Activated CD8-positive, alpha-beta T cell treated with anti-CD3 and anti-CD28 coated beads for 36 hours (primary cell): ENCODE results near the gene TPRG1. TPM values are rescaled to one million over a fixed set of nuclear protein-coding genes. Genes with fewer than 3 reads are reported as not detected.
"Not testable (repeated sequence)": the region's sequence is repeated elsewhere in the genome, so short reads cannot be mapped to it uniquely, and the experiment has no call there.

Source experiments
- ATAC-seq: fragments of 200-7000 bp; cut with Tn5 transposase; one replicate; pipeline ENCODE4 v1.10.0; 2021; ENCODE audit warnings: mild to moderate bottlenecking, moderate library complexity
- CTCF ChIA-PET: fragments of 350-600 bp; sonication (Branson Sonifier 250); formaldehyde crosslinking; loops from one replicate; lab custom pipeline; 2021; ENCODE audit warnings: antibody characterized with exemption; lab: Charles Lee
- POLR2A ChIA-PET: fragments of 350-600 bp; sonication (Branson Sonifier 250); formaldehyde crosslinking; loops from one replicate; lab custom pipeline; 2021; ENCODE audit warnings: antibody characterized with exemption; lab: Charles Lee
- DNase-seq: peaks from one replicate; pipeline ENCODE4 v3.0.0-alpha.2; 2020
- H3K27ac Mint-ChIP-seq: one replicate; pipeline ENCODE4 v1.8.0; 2021; ENCODE audit warnings: mild to moderate bottlenecking, mixed read lengths
- H3K27me3 Mint-ChIP-seq: one replicate; pipeline ENCODE4 v1.8.0; 2021; ENCODE audit warnings: mixed read lengths
- H3K36me3 Mint-ChIP-seq: one replicate; pipeline ENCODE4 v1.8.0; 2021; ENCODE audit warnings: low read depth, mixed read lengths
- H3K4me1 Mint-ChIP-seq: one replicate; pipeline ENCODE4 v1.8.0; 2021; ENCODE audit warnings: low read depth, mixed read lengths
- H3K4me3 Mint-ChIP-seq: one replicate; pipeline ENCODE4 v1.8.0; 2021; ENCODE audit warnings: mild to moderate bottlenecking, moderate library complexity, mixed read lengths
- H3K9me3 Mint-ChIP-seq: one replicate; pipeline ENCODE4 v1.8.0; 2021; ENCODE audit warnings: mixed read lengths
- intact Hi-C: fragments of 100-400 bp; cut with micrococcal nuclease; formaldehyde crosslinking; loops from one replicate; pipeline ENCODE4 v1.10.0; 2022
- total RNA-seq, 2 experiments: library from RNA; stranded (reverse); gene quantifications; one replicate each; pipeline ENCODE4 v1.2.3, GENCODE V29; 2021
- TF ChIP-seq, protein P1 (sequence below): fragments of 200-600 bp; IDR thresholded peaks from one replicate; pipeline ENCODE4 v1.8.0; 2022; ENCODE audit warnings: antibody characterized with exemption, mild to moderate bottlenecking

Gene TPRG1
- total RNA-seq, 2 experiments from 2014 or later = 2.5 to 3.0 TPM

DNA sequence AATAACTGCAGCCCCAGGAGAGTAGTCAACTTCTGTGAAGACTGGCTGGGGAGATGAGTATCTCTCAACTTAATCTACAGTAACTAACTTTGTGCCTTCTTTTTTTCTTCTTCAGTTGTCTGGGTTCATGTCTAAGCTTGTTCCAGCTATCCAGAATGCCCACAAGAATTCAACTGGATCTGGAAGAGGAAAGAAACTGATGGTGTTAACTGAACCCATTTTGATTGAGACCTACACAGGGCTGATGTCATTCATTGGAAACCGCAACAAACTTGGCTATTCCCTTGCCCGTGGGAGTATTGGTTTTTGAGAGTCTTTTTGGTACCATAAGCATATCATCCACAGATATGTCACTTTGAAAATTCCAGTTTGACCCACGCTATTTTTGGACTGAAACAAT lies 148.7 kb downstream of the TPRG1 start:
- ATAC-seq (no peak), DNase-seq (no peak)
- no peaks in the 10 kb centered on the region for H3K27me3 Mint-ChIP-seq
- no peak overlapping the region for H3K4me3 Mint-ChIP-seq
- intact Hi-C loops = loop anchor here (5.0 kb wide), 1 partner anchor 33 kb away; no protein-coding TSS in a partner anchor
- H3K27ac Mint-ChIP-seq = no peak overlapping the region
- peaks cover 6% of the 10 kb centered on the region for H3K9me3 Mint-ChIP-seq
- peaks cover 47% of the 10 kb centered on the region for H3K4me1 Mint-ChIP-seq
- ChIA-PET POLR2A (no interaction called here), CTCF (interaction anchor here (0.9 kb wide), 1 partner anchor 13 kb away, joined by 3 read pairs; no protein-coding TSS in a partner anchor)
- TF ChIP-seq, protein P1, sequence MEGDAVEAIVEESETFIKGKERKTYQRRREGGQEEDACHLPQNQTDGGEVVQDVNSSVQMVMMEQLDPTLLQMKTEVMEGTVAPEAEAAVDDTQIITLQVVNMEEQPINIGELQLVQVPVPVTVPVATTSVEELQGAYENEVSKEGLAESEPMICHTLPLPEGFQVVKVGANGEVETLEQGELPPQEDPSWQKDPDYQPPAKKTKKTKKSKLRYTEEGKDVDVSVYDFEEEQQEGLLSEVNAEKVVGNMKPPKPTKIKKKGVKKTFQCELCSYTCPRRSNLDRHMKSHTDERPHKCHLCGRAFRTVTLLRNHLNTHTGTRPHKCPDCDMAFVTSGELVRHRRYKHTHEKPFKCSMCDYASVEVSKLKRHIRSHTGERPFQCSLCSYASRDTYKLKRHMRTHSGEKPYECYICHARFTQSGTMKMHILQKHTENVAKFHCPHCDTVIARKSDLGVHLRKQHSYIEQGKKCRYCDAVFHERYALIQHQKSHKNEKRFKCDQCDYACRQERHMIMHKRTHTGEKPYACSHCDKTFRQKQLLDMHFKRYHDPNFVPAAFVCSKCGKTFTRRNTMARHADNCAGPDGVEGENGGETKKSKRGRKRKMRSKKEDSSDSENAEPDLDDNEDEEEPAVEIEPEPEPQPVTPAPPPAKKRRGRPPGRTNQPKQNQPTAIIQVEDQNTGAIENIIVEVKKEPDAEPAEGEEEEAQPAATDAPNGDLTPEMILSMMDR = no peak
- peaks cover 21% of the 10 kb centered on the region for H3K36me3 Mint-ChIP-seq

DNA sequence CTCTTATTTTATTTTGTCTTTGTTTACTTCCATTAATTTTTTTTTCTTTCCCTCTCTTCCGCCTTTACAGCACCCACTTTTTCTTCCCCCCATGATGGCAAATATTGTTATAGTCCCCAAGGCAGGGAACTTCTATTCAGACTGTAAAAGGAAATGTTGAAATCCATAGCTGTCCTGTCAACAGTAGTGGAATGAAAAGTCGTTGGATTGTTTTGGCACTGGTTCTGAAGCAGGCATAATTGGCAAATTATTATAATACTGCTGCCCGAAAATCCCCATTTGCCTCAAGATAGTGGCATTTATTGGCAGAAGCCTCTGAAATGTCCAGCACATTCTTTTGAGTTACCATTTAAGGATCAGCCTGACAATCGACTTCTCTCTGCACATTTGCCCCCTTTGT lies 150.6 kb downstream of the TPRG1 start:
- ATAC-seq = no peak
- CTCF ChIA-PET = interaction anchor here (1.5 kb wide), 1 partner anchor 13 kb away, joined by 6 read pairs; no protein-coding TSS in a partner anchor
- Mint-ChIP-seq H3K27ac (no peak overlapping the region), H3K4me3 (no peak overlapping the region), H3K4me1 (peaks cover 52% of the 10 kb centered on the region), H3K27me3 (no peaks in the 10 kb centered on the region), H3K9me3 (peaks cover 6% of the 10 kb centered on the region), H3K36me3 (peaks cover 21% of the 10 kb centered on the region)
- POLR2A ChIA-PET = no interaction called here
- TF ChIP-seq, protein P1 = no peak
- DNase-seq = no peak
- intact Hi-C loops = loop anchor here (5.0 kb wide), 1 partner anchor 35 kb away; no protein-coding TSS in a partner anchor

DNA sequence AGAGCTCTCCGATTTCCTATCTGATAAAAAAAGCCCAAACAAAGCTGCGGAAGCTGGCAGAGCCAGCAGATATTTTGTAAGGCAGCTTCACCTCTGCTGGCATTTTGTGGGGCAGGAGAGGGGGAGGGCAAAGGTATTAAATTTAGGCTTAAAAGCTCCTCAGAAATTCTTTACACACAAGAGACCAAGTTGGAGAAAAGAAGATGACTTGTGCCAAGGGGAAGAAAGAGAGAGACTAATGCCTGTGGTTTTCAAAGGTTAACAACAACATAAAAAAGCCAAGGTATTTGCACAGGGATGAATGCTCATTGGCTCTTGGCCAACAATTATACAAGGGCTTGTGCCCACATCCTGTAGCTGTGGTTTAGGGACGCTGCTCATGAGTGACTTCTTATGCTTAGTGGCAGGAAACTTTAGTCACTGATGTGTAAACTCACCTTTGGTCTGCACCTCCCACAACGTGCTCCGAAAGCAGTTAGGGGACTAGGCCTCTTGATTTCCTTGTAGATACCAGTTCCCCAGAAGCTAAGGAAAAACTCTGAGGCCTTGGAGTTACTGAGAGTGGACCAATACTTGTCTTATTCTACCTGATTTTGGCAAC lies 152.9 kb downstream of the TPRG1 start:
- Mint-ChIP-seq H3K27me3 (no peaks in the 10 kb centered on the region), H3K27ac (peak overlapping the region; percentile 95), H3K4me1 (peaks cover 56% of the 10 kb centered on the region), H3K36me3 (peaks cover 21% of the 10 kb centered on the region), H3K4me3 (peak overlapping the region; percentile 60), H3K9me3 (peaks cover 7% of the 10 kb centered on the region)
- ChIA-PET POLR2A (interaction anchor here (0.7 to 1.7 kb wide), 6 partner anchors 8 to 31 kb away, joined by 3 to 11 read pairs (median 4); no protein-coding TSS in a partner anchor), CTCF (interaction anchor here (0.7 to 1.7 kb wide), 6 partner anchors 13 to 44 kb away, joined by 3 to 6 read pairs (median 4); no protein-coding TSS in a partner anchor)
- intact Hi-C loops = loop anchor here (5.0 kb wide), 1 partner anchor 37 kb away; no protein-coding TSS in a partner anchor
- TF ChIP-seq, protein P1 = no peak
- ATAC-seq (peak; percentile 96), DNase-seq (peak; percentile 96)

DNA sequence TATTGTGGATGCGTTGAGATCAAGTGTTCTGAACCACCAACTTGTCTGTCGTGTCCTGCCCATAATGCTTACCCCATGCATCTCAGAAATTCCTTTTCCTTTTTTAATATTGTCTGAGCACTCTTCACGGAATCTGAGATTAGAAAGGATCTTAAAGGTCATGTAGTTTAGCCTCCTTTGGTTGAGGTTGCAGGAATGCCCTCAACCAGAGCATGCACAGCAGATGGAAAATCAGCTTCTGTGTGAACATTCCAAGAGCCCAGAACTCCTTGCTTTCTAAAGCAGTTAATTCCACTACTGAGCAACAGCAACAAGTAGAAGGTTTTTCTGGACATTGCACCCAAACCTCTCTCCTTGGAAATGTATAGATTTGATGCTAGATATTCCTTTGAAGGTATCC lies 153.7 kb downstream of the TPRG1 start:
- peak overlapping the region; percentile 95 for H3K27ac Mint-ChIP-seq
- TF ChIP-seq, protein P1 = no peak
- ChIA-PET POLR2A (interaction anchor here (0.7 to 1.7 kb wide), 5 partner anchors 8 to 1237 kb away, joined by 3 to 11 read pairs (median 4); no protein-coding TSS in a partner anchor), CTCF (interaction anchor here (0.7 to 1.4 kb wide), 3 partner anchors 14 to 37 kb away, joined by 3 to 5 read pairs (median 4); no protein-coding TSS in a partner anchor)
- intact Hi-C loops = no loop called here
- H3K4me3 Mint-ChIP-seq = no peak overlapping the region
- H3K27me3 Mint-ChIP-seq = no peaks in the 10 kb centered on the region
- H3K9me3 Mint-ChIP-seq = peaks cover 7% of the 10 kb centered on the region
- peaks cover 61% of the 10 kb centered on the region for H3K4me1 Mint-ChIP-seq
- H3K36me3 Mint-ChIP-seq = peaks cover 21% of the 10 kb centered on the region
- DNase-seq (no peak), ATAC-seq (no peak)

DNA sequence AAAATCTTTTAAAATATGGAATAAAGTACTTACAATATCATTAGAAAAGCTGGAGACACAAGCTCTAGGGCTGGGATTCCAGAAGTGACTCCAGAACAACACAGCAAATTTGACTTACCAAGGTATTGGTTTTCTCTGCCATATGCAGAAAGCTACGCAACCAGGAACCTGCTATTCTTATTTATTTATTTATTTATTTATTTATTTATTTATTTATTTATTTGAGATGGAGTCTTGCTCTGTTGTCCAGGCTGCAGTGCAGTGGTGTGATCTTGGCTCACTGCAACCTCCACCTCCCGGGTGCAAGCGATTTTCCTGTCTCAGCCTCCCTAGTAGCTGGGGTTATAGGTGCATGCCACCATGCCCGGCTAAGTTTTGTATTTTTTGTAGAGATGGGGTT lies 157.9 kb downstream of the TPRG1 start:
- POLR2A ChIA-PET = interaction anchor here (0.7 kb wide), 1 partner anchor 14 kb away, joined by 3 read pairs; no protein-coding TSS in a partner anchor
- CTCF ChIA-PET = interaction anchor here (1.3 kb wide), 2 partner anchors 17 to 24 kb away, joined by 3 to 4 read pairs; no protein-coding TSS in a partner anchor
- H3K36me3 Mint-ChIP-seq, ATAC-seq, H3K9me3 Mint-ChIP-seq, H3K27ac Mint-ChIP-seq, H3K4me3 Mint-ChIP-seq, H3K27me3 Mint-ChIP-seq, DNase-seq, intact Hi-C loops: not testable (repeated sequence)
- H3K4me1 Mint-ChIP-seq = peaks cover 58% of the 10 kb centered on the region
